WTC11 (cell line): ENCODE results near the gene GCK. TPM values are rescaled to one million over a fixed set of nuclear protein-coding genes. Genes with fewer than 3 reads are reported as not detected.
A peak's percentile ranks its signal among the peaks of the same experiment; 100 is the strongest.

ENCODE experiments used
- ATAC-seq: fragments of 200-7000 bp; cut with Tn5 transposase; 2 replicates; pipeline ENCODE4 v1.10.0; 2021; ENCODE audit warnings: mild to moderate bottlenecking, moderate library complexity
- CTCF ChIA-PET: fragments of 300-600 bp; sonication (Branson Sonifier 250); formaldehyde crosslinking; loops from one replicate; lab custom pipeline; 2021; ENCODE audit warnings: antibody characterized with exemption; lab: Charles Lee
- POLR2A ChIA-PET: fragments of 350-600 bp; sonication (Branson Sonifier 250); formaldehyde crosslinking; loops from one replicate; lab custom pipeline; 2021; ENCODE audit warnings: antibody characterized with exemption; lab: Charles Lee
- DNase-seq: peaks from one replicate; pipeline ENCODE4 v3.0.0; 2021; ENCODE audit warnings: low spot score
- H3K27ac Mint-ChIP-seq: 2 replicates; pipeline ENCODE4 v1.8.0; 2021; ENCODE audit warnings: mixed read lengths
- H3K27me3 Mint-ChIP-seq: 2 replicates; pipeline ENCODE4 v1.8.0; 2021; ENCODE audit warnings: low read depth, mild to moderate bottlenecking, moderate library complexity, mixed read lengths
- H3K36me3 Mint-ChIP-seq: 2 replicates; pipeline ENCODE4 v1.8.0; 2021; ENCODE audit warnings: mixed read lengths
- H3K4me1 Mint-ChIP-seq: 2 replicates; pipeline ENCODE4 v1.8.0; 2022; ENCODE audit warnings: mixed read lengths
- H3K4me3 Mint-ChIP-seq: 2 replicates; pipeline ENCODE4 v1.8.0; 2021; ENCODE audit warnings: mild to moderate bottlenecking, moderate library complexity, mixed read lengths
- H3K9me3 Mint-ChIP-seq: 2 replicates; pipeline ENCODE4 v1.8.0; 2021; ENCODE audit warnings: mixed read lengths
- FOXP1 ChIP-seq: sonication (generic); formaldehyde crosslinking; IDR thresholded peaks from 2 replicates; pipeline ENCODE4 v1.8.0; 2022; ENCODE audit warnings: missing genetic modification reagents, mild to moderate bottlenecking, moderate library complexity, borderline replicate concordance
- HMGXB4 ChIP-seq: sonication (generic); formaldehyde crosslinking; IDR thresholded peaks from 2 replicates; pipeline ENCODE4 v1.8.1; 2023; ENCODE audit warnings: mild to moderate bottlenecking, moderate library complexity, missing genetic modification reagents
- MXD4 ChIP-seq: fragments of 250-450 bp; sonication (Bioruptor Pico); IDR thresholded peaks from 2 replicates; pipeline ENCODE4 v1.8.0; 2021; ENCODE audit warnings: mild to moderate bottlenecking, moderate library complexity, borderline replicate concordance
- PRDM15 ChIP-seq: sonication (generic); formaldehyde crosslinking; IDR thresholded peaks from 2 replicates; pipeline ENCODE4 v1.8.0; 2022; ENCODE audit warnings: missing genetic modification reagents
- SP1 ChIP-seq: sonication (generic); formaldehyde crosslinking; conservative IDR thresholded peaks from 2 replicates; pipeline ENCODE4 v1.8.1; 2022; ENCODE audit warnings: missing genetic modification reagents
- USF1 ChIP-seq: sonication (generic); formaldehyde crosslinking; IDR thresholded peaks from 2 replicates; pipeline ENCODE4 v1.8.0; 2022; ENCODE audit warnings: mild to moderate bottlenecking, missing genetic modification reagents
- total RNA-seq: library from RNA; stranded (reverse); gene quantifications from 3 replicates; pipeline ENCODE4 v1.2.3, GENCODE V29; 2021

Gene GCK
- total RNA-seq, 1 experiment from 2014 or later = 3.3 TPM

GRCh38 chr7:44094883-44095592 lies 94.2 kb downstream of the GCK start (continued):
- TF ChIP-seq MXD4 (CRISPR knock-in tag) = no peak

- H3K4me1 Mint-ChIP-seq = no peaks in the 10 kb centered on the region
- H3K4me3 Mint-ChIP-seq = no peak overlapping the region
- H3K9me3 Mint-ChIP-seq = no peaks in the 10 kb centered on the region
- ChIA-PET CTCF (no interaction called here), POLR2A (no interaction called here)
- peaks cover 6% of the 10 kb centered on the region; the same call in 1 of the 2 replicates for H3K27me3 Mint-ChIP-seq
- no peaks in the 10 kb centered on the region for H3K36me3 Mint-ChIP-seq
- TF ChIP-seq HMGXB4 (CRISPR knock-in tag) = no peak
- peak; percentile 54; the same call in 1 of the 2 replicates for TF ChIP-seq PRDM15 (CRISPR knock-in tag)
- TF ChIP-seq SP1 = no peak
- TF ChIP-seq FOXP1 (CRISPR knock-in tag) = no peak
- no peak for TF ChIP-seq MXD4 (CRISPR knock-in tag)
- no peak for TF ChIP-seq USF1 (CRISPR knock-in tag)
- DNase-seq = no peak
- ATAC-seq = no peak
- H3K27ac Mint-ChIP-seq = no peak overlapping the region
These were observed 94.9 kb downstream of the GCK start for GRCh38 chr7:44094365-44094764.

Other genes starting within 250 kb of the GCK start
- gene SPDYE1, start 191.5 kb downstream of the GCK start, total RNA-seq = 0.07 TPM in 1 of 3 replicates, not detected in the others
- gene DBNL, start 144.7 kb downstream of the GCK start, total RNA-seq = 34.3 to 36.8 TPM (median 36.1 TPM) in 3 replicates
- 2.4 to 5.6 TPM (median 3.9 TPM) in 3 replicates for gene PGAM2, start 123.9 kb downstream of the GCK start, total RNA-seq
- 20.9 to 25.3 TPM (median 24.7 TPM) in 3 replicates for gene POLM, start 106.9 kb downstream of the GCK start, total RNA-seq
- 50.8 to 55.5 TPM (median 52.4 TPM) in 3 replicates for gene AEBP1, start 85.1 kb downstream of the GCK start, total RNA-seq
- 140 to 154 TPM (median 146 TPM) in 3 replicates for gene POLD2, start 65.9 kb downstream of the GCK start, total RNA-seq
- 0.39 to 1.6 TPM (median 0.90 TPM) in 3 replicates for gene MYL7, start 48.1 kb downstream of the GCK start, total RNA-seq
- gene YKT6, start 11.5 kb upstream of the GCK start, total RNA-seq = 82.2 to 102 TPM (median 83.7 TPM) in 3 replicates
- 0.41 to 0.53 TPM (median 0.44 TPM) in 3 replicates for gene CAMK2B, start 136.2 kb upstream of the GCK start, total RNA-seq